Hepatocyte (in vitro differentiated cells): ENCODE measurements around the gene KXD1. TPM values are rescaled to one million over a fixed set of nuclear protein-coding genes. Genes with fewer than 3 reads are reported as not detected.

Experiments used
- DNase-seq: peaks from one replicate; pipeline ENCODE4 v3.0.0-alpha.2; 2016; ENCODE audit warnings: low spot score
- H2AFZ ChIP-seq: fragments of 200-600 bp; sonication (generic); 2 replicates; pipeline ENCODE4 v1.6.0; 2016; ENCODE audit warnings: antibody characterized with exemption, mild to moderate bottlenecking
- H3K27ac ChIP-seq: fragments of 200-600 bp; sonication (generic); 2 replicates; pipeline ENCODE4 v1.5.1; 2016; ENCODE audit warnings: mild to moderate bottlenecking
- H3K27me3 ChIP-seq: fragments of 200-600 bp; sonication (generic); 2 replicates; pipeline ENCODE4 v1.6.1; 2016
- H3K36me3 ChIP-seq: fragments of 200-600 bp; sonication (generic); replicated peaks from 2 replicates; pipeline ENCODE4 v1.5.1; 2016; ENCODE audit warnings: low read depth; ENCODE audit not compliant: insufficient read depth
- H3K4me1 ChIP-seq: fragments of 200-600 bp; sonication (generic); 2 replicates; pipeline ENCODE4 v1.5.1; 2016; ENCODE audit warnings: mild to moderate bottlenecking, moderate library complexity; ENCODE audit not compliant: insufficient read depth
- H3K4me2 ChIP-seq: fragments of 200-600 bp; sonication (generic); 2 replicates; pipeline ENCODE4 v1.6.0; 2016
- H3K4me3 ChIP-seq: fragments of 200-600 bp; sonication (generic); 2 replicates; pipeline ENCODE4 v1.5.1; 2016; ENCODE audit warnings: mild to moderate bottlenecking
- H3K79me2 ChIP-seq: fragments of 200-600 bp; sonication (generic); 2 replicates; pipeline ENCODE4 v1.6.0; 2017; ENCODE audit warnings: mild to moderate bottlenecking
- H3K9me2 ChIP-seq: fragments of 200-600 bp; sonication (generic); replicated peaks from 2 replicates; pipeline ENCODE4 v1.6.0; 2017; ENCODE audit warnings: mild to moderate bottlenecking; ENCODE audit not compliant: insufficient read depth
- H3K9me3 ChIP-seq: fragments of 200-600 bp; sonication (generic); 2 replicates; pipeline ENCODE4 v1.5.1; 2016; ENCODE audit warnings: low read depth, mild to moderate bottlenecking
- H4K20me1 ChIP-seq: fragments of 200-600 bp; sonication (generic); 2 replicates; pipeline ENCODE4 v1.6.0; 2016; ENCODE audit warnings: mild to moderate bottlenecking; ENCODE audit not compliant: insufficient read depth, poor library complexity, severe bottlenecking
- CTCF ChIP-seq: fragments of 200-600 bp; sonication (generic); IDR thresholded peaks from 2 replicates; pipeline ENCODE4 v1.5.1; 2016; ENCODE audit warnings: antibody characterized with exemption, mild to moderate bottlenecking; ENCODE audit not compliant: poor library complexity
- EZH2 ChIP-seq: fragments of 200-600 bp; sonication (generic); IDR thresholded peaks from 2 replicates; pipeline ENCODE4 v1.6.1; 2016; ENCODE audit warnings: antibody characterized with exemption, mild to moderate bottlenecking, borderline replicate concordance
- EZH2phosphoT487 ChIP-seq: fragments of 200-600 bp; sonication (generic); IDR thresholded peaks from one replicate; pipeline ENCODE4 v1.6.1; 2018; ENCODE audit warnings: antibody characterized with exemption, mild to moderate bottlenecking, low read depth, moderate library complexity; ENCODE audit not compliant: unreplicated experiment, severe bottlenecking
- WGBS: methylation state at CpG from one replicate; pipeline ENCODE4 v1.1.6; 2016; ENCODE audit warnings: low lambda C conversion rate; ENCODE audit errors: missing lambda C conversion rate; 5-methylcytosine and 5-hydroxymethylcytosine counted together
- polyA plus RNA-seq: library from polyadenylated mRNA; unstranded; fragments of >200 nt; fragmentation: Nextera tagmentation; extraction: Ambion mirVana; gene quantifications from 2 replicates; pipeline ENCODE4 v1.2.1, GENCODE V29; 2016
- total RNA-seq: library from RNA; depleted of rRNA; stranded (reverse); fragments of >200 nt; gene quantifications from 2 replicates; pipeline ENCODE4 v1.2.3, GENCODE V29; 2014

The KXD1 gene
- total and polyA plus RNA-seq, 2 experiments from 2014 or later = 76.3 to 89.2 TPM

- Histone ChIP-seq H3K27me3 (no peaks in the 10 kb centered on the region), H3K27ac (peak overlapping the region; percentile 97), H3K4me3 (no peak overlapping the region), H3K9me2 (no peaks in the 10 kb centered on the region), H3K9me3 (no peaks in the 10 kb centered on the region), H3K36me3 (no peaks in the 10 kb centered on the region), H4K20me1 (peaks cover 77% of the 10 kb centered on the region), H3K4me1 (peaks cover 39% of the 10 kb centered on the region), H3K4me2 (peak overlapping the region; percentile 25), H2AFZ (no peak overlapping the region), H3K79me2 (peaks cover 97% of the 10 kb centered on the region)
- 79% methylated on average over 11 of the region's 11 CpGs for WGBS
- TF ChIP-seq EZH2 (no peak), EZH2phosphoT487 (no peak), CTCF (no peak)
- DNase-seq = no peak
Observed at GRCh38 chr19:18513868-18514267, 43.8 kb upstream of the KXD1 start.

- Histone ChIP-seq H3K27ac (peak overlapping the region; percentile 97), H3K4me1 (peaks cover 50% of the 10 kb centered on the region), H3K9me3 (no peaks in the 10 kb centered on the region), H4K20me1 (peaks cover 68% of the 10 kb centered on the region), H3K9me2 (no peaks in the 10 kb centered on the region), H3K4me2 (peak overlapping the region; percentile 66), H2AFZ (no peak overlapping the region), H3K79me2 (peaks cover 91% of the 10 kb centered on the region), H3K27me3 (no peaks in the 10 kb centered on the region), H3K36me3 (no peaks in the 10 kb centered on the region), H3K4me3 (no peak overlapping the region)
- TF ChIP-seq CTCF = no peak
- no peak for TF ChIP-seq EZH2phosphoT487
- no peak for TF ChIP-seq EZH2
- peak; percentile 92 for DNase-seq
- 43% methylated on average over 17 of the region's 17 CpGs for WGBS
Observed at GRCh38 chr19:18514800-18515682, 42.6 kb upstream of the KXD1 start.

GRCh38 chr19:18515959-18516358 is 41.7 kb upstream of the KXD1 start:
- peaks cover 50% of the 10 kb centered on the region for H3K4me1 ChIP-seq
- H3K36me3 ChIP-seq = no peaks in the 10 kb centered on the region
- peak overlapping the region; percentile 97 for H3K27ac ChIP-seq
- H3K4me2 ChIP-seq = peak overlapping the region; percentile 66
- no peak overlapping the region for H2AFZ ChIP-seq
- H4K20me1 ChIP-seq = peaks cover 59% of the 10 kb centered on the region
- TF ChIP-seq EZH2phosphoT487 (no peak), EZH2 (no peak), CTCF (no peak)
- no peak for DNase-seq
- 84% methylated on average over 5 of the region's 5 CpGs for WGBS
- H3K27me3 ChIP-seq = no peaks in the 10 kb centered on the region
- H3K9me3 ChIP-seq = no peaks in the 10 kb centered on the region
- no peak overlapping the region for H3K4me3 ChIP-seq
- no peaks in the 10 kb centered on the region for H3K9me2 ChIP-seq
- H3K79me2 ChIP-seq = peaks cover 86% of the 10 kb centered on the region
